Measurements from ENCODE around the gene HYAL3.

- TF ChIP-seq EP300 (IDR thresholded peaks at IDR 0.05), result no peak
- TF ChIP-seq CTCF (IDR thresholded peaks at IDR 0.05), result no peak
These were observed 49.7 kb downstream of the HYAL3 start for GRCh38 chr3:50249457-50249856.

Measured in tibial nerve (tissue), 4 donors.